ENCODE measurements around the gene OR6M1.

OR6M1 gene, protein sequence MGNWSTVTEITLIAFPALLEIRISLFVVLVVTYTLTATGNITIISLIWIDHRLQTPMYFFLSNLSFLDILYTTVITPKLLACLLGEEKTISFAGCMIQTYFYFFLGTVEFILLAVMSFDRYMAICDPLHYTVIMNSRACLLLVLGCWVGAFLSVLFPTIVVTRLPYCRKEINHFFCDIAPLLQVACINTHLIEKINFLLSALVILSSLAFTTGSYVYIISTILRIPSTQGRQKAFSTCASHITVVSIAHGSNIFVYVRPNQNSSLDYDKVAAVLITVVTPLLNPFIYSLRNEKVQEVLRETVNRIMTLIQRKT

DNA sequence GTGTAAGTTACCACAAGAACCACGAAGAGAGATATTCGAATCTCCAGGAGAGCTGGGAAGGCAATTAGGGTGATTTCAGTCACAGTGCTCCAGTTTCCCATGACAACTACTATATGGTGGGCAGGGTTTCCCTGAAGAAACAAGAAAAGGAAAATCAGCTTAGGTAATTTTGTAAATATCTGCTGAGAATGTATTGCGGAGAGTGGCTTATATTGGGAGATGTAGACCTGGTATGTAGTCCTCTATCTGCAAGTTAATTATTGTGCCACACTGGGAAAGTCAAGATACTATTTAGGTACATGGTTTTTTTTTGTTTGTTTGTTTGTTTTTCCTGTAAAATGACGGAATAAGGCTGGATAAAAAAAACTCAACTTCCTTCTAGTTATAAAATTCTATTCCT, at the start of gene OR6M1:
Gene OR6M1 (minus strand): TSS at position 101 of the 400 bp plus-strand sequence. CDS start 0 bp downstream, at position 101.
- in situ Hi-C loops (cut with HindIII; ENCODE audit: low pct_ligation_motif_present, low pct_unique_long_range_greater_than_20kb, low sequenced_read_pairs) = no loop called here
- no peak for DNase-seq

- DNase-seq = no peak
- in situ Hi-C loops (cut with HindIII; ENCODE audit: low pct_ligation_motif_present, low pct_unique_long_range_greater_than_20kb, low sequenced_read_pairs) = no loop called here
Observed at GRCh38 chr11:123853038-123853437, 46.9 kb upstream of the OR6M1 start.

GRCh38 chr11:123852321-123852720, 46.2 kb upstream of the OR6M1 start:
- no peak for DNase-seq
- in situ Hi-C loops (cut with HindIII; ENCODE audit: low pct_ligation_motif_present, low pct_unique_long_range_greater_than_20kb, low sequenced_read_pairs) = no loop called here

- in situ Hi-C loops (cut with HindIII; ENCODE audit: low pct_ligation_motif_present, low pct_unique_long_range_greater_than_20kb, low sequenced_read_pairs) = no loop called here
Observed at GRCh38 chr11:123851110-123851509, 45.0 kb upstream of the OR6M1 start.

GRCh38 chr11:123841174-123841573, 35.0 kb upstream of the OR6M1 start:
- in situ Hi-C loops (cut with HindIII; ENCODE audit: low pct_ligation_motif_present, low pct_unique_long_range_greater_than_20kb, low sequenced_read_pairs) = no loop called here
- no peak for DNase-seq

More at GRCh38 chr11:123851110-123851509, 45.0 kb upstream of the OR6M1 start:
- no peak for DNase-seq

DNA sequence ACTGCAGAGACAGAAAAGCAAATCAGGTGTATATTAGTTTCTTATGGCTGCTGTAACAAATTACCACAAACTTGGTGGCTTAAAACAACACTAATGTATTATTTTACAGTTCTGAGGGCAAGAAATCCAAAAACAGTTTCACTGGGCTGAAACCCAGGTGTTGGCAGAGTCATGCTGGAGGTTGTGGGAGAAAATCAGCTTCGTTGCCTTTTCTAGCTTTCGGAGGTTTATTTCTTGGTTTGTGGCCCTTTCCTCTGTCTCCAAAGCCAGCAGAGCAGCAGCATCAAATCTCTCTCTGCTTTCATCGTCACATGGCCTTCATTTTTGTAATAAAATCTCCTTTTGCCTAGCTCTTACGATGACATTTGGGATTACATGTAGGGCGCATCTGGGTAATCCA, 33.0 kb upstream of the OR6M1 start:
- in situ Hi-C loops (cut with HindIII; ENCODE audit: low pct_ligation_motif_present, low pct_unique_long_range_greater_than_20kb, low sequenced_read_pairs) = no loop called here
- no peak for DNase-seq

- in situ Hi-C loops (cut with HindIII; ENCODE audit: low pct_ligation_motif_present, low pct_unique_long_range_greater_than_20kb, low sequenced_read_pairs) = no loop called here
Observed at GRCh38 chr11:123838659-123839058, 32.5 kb upstream of the OR6M1 start.

DNA sequence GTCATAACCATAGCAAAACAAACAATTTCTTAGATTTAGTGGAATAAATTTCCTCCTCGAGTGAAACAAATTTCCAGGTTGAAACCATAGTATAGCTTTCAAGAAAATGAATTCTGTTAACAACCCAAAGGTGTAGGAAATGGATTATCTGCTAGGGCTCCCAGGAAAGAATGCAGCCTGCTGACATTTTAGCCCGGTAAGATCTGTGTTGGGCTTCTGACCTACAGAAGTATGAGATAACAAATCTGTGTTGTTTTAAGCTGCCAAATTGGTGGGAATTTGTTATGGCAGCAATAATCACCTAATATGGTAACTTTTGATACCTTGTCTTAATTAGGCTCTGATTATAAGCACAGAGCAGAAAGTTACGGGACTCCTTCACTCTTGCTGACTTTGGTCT, 32.0 kb upstream of the OR6M1 start:
- in situ Hi-C loops (cut with HindIII; ENCODE audit: low pct_ligation_motif_present, low pct_unique_long_range_greater_than_20kb, low sequenced_read_pairs) = no loop called here
- DNase-seq = no peak

More at GRCh38 chr11:123838659-123839058, 32.5 kb upstream of the OR6M1 start:
- DNase-seq = no peak

- in situ Hi-C loops (cut with HindIII; ENCODE audit: low pct_ligation_motif_present, low pct_unique_long_range_greater_than_20kb, low sequenced_read_pairs) = no loop called here
- no peak for DNase-seq
Observed at GRCh38 chr11:123833095-123833494, 26.9 kb upstream of the OR6M1 start.

GRCh38 chr11:123829745-123830144, 23.6 kb upstream of the OR6M1 start:
- in situ Hi-C loops (cut with HindIII; ENCODE audit: low pct_ligation_motif_present, low pct_unique_long_range_greater_than_20kb, low sequenced_read_pairs) = no loop called here
- DNase-seq = no peak

DNA sequence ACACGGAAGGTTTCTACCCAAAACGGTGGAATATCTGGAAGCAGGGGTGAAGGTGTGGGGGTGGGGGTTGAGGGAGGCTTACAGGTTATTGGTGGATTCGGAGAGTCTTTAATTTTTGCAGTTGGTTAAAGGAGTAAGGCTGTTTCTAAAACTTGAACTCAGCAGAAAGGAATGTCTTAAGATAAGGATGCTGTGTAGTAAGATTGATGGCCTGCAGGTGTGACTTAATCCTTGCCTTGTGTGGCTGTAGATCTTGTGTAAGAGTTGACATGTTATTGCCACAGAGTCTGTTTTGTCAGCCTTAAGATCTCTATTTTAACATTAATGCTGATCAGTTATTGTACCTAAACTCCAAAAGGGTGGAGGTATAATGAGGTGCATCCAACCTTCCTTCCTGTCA, 16.4 kb upstream of the OR6M1 start:
- in situ Hi-C loops (cut with HindIII; ENCODE audit: low pct_ligation_motif_present, low pct_unique_long_range_greater_than_20kb, low sequenced_read_pairs) = no loop called here
- no peak for DNase-seq

GRCh38 chr11:123822032-123822431, 15.9 kb upstream of the OR6M1 start:
- in situ Hi-C loops (cut with HindIII; ENCODE audit: low pct_ligation_motif_present, low pct_unique_long_range_greater_than_20kb, low sequenced_read_pairs) = no loop called here
- no peak for DNase-seq

- DNase-seq = no peak
- in situ Hi-C loops (cut with HindIII; ENCODE audit: low pct_ligation_motif_present, low pct_unique_long_range_greater_than_20kb, low sequenced_read_pairs) = no loop called here
Observed at GRCh38 chr11:123815122-123815521, 9.0 kb upstream of the OR6M1 start.

DNA sequence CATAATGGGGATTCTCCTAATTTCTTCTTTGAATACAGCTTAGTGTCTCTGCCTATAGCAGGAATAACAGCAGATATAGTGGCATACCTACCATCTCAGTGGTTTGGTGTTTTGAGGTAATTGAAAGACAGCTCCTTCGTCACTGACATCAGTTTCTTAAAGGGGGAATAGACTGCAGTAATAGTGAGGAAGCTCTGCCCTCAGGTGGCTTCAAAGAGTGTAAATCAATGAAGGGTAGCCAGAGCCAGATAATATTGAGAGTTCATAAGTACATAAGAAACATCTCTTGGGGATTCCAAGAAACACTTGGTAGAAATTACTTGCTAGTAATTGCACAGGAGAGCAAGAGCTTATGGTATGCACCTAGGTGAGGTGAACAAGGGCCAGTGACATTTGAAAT, 4.4 kb downstream of the OR6M1 start:
- in situ Hi-C loops (cut with HindIII; ENCODE audit: low pct_ligation_motif_present, low pct_unique_long_range_greater_than_20kb, low sequenced_read_pairs) = no loop called here
- no peak for DNase-seq

DNA sequence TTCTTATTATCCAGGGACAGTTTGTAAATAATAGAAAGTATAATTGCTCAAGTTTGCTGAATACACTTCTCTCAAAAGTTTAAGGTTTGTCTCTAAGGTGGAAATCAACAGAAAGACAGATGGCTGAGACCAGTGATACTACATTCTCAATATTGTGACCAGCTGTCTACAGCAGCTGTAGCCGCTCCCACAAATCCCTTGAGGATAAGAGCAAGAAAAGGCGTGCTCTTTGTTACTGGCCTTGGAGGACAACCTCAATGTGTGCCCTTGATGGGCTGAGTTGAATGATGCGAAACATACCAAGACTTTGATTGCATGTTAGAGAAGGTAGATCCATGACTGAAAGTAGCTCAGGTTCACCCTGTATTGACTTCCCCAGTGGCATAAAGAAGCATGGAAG, 6.1 kb downstream of the OR6M1 start:
- in situ Hi-C loops (cut with HindIII; ENCODE audit: low pct_ligation_motif_present, low pct_unique_long_range_greater_than_20kb, low sequenced_read_pairs) = no loop called here
- DNase-seq = no peak

DNA sequence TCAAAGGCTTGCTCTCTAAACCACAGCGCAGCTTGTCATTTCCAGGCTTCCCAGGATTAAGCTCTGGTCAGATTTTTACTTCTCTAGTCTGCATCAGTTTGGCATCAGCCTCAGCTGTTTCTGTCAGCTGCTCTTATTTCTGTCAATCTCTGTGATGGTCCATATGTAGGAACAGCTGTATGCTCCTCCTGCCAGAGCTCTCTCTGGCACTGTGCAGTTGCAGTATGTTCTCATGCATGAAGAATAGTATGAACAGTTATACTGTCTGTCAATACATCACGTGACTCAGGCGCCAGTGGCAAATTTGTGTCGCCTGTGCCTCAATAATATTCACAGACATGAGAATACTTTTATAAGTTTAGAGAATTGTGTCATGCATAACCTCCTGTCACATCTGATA, 6.7 kb downstream of the OR6M1 start:
- DNase-seq = no peak
- in situ Hi-C loops (cut with HindIII; ENCODE audit: low pct_ligation_motif_present, low pct_unique_long_range_greater_than_20kb, low sequenced_read_pairs) = no loop called here

- in situ Hi-C loops (cut with HindIII; ENCODE audit: low pct_ligation_motif_present, low pct_unique_long_range_greater_than_20kb, low sequenced_read_pairs) = no loop called here
- DNase-seq = no peak
Observed at GRCh38 chr11:123798513-123799252, 7.5 kb downstream of the OR6M1 start.

DNA sequence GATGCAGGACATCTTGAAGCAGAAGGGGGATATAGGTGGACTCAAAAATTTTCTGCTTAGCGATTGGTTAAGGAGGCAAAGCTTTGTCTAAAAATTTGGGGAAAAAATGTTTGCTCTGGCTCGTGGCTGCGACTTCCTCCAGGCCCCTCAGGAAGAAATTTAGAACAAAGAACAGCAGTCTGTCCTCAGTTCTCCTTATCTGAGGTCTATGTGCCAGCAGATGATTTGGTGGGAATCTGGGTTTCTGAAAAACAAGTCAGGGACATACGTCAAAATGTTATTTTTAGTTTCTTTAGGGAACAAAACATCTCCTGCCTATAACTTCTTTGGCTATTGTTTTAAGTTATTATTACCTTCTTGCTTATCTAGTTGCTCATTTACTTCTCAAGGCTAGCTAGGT, 8.1 kb downstream of the OR6M1 start:
- no peak for DNase-seq
- in situ Hi-C loops (cut with HindIII; ENCODE audit: low pct_ligation_motif_present, low pct_unique_long_range_greater_than_20kb, low sequenced_read_pairs) = no loop called here

- in situ Hi-C loops (cut with HindIII; ENCODE audit: low pct_ligation_motif_present, low pct_unique_long_range_greater_than_20kb, low sequenced_read_pairs) = no loop called here
- DNase-seq = no peak
Observed at GRCh38 chr11:123797541-123797940, 8.6 kb downstream of the OR6M1 start.

DNA sequence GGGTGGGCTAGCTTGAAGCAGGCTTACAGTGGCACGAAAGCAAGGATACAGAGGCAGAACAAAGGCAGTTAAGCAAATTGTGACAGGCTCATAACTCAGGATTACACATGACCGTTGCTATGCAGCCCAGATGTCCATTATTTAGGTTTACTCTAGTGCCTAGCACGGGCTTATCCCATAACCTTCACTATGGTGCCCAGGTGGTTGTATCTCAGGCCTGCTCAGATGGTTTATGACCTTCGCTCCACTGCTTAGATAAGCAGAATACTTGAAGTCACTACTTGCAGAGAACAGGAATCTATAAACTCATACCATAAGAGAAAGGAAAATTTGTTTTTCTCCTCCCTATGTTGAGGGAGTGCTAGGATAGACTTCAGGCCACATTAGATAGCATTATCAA, 9.0 kb downstream of the OR6M1 start:
- no peak for DNase-seq
- in situ Hi-C loops (cut with HindIII; ENCODE audit: low pct_ligation_motif_present, low pct_unique_long_range_greater_than_20kb, low sequenced_read_pairs) = no loop called here

Measured in ACHN (cell line).